DMS79 treated with DMSO at 0.1 percent for 48 hours (cell line): Measurements from ENCODE around the gene RFX4.
"Not testable (repeated sequence)": the region's sequence is repeated elsewhere in the genome, so short reads cannot be mapped to it uniquely, and the experiment has no call there.

Experiments
- DNase-seq: peaks from one replicate; lab custom pipeline; 2025; lab: John Stamatoyannopoulos, UW

The RFX4 gene

DNA sequence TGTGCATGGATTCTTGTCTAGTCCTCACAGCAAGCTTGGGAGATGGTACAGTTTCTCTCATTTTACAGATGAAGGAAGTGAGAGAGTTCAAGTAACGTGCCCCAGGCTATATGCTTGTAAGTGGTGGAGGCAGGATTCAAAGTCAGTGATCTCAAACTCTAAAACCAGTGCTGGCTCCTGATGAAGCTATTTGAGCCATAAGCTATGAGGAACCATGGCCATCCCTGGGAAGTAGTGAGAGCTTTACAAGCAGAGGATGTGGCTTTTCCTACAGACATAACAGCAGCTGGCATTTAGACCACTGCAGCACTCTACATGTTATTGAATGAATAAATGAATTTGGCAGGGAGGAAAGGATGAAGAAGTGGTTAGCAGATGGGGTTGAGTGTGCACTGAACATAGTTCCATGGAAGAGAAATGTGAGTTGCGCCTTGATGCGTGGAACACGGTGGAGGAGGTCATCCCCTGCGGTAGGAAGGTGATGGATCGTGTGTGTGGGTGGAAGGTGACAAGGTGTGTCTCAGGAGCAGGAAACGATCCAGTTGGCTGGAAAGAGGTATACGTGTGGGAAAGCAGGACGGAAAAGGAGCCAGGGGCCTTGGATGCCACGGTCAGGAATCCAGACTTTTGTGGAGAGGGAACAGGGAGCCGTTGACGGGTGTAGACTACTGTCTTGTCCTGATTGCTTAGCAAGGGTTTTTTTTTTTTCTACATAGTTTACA is 65.2 kb downstream of the RFX4 start:
- no peak for DNase-seq

DNA sequence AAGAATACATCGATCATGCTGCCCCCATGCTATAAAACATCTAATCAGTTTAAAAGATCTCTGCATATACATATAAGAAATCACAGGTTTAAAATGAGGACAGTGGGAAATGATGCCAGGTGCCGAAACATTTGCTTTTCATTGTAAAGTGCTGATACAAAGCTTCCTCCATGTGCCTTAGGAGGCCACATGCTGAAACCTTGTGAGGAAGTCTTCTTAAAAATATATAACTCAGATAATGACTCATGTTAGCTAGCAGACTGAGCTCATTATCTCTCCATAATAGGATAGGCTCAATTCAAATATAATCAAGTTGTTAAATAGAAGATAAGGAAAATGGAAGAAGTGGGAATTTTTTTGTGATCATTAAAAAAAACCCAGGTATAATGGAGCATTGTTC is 65.9 kb downstream of the RFX4 start:
- no peak for DNase-seq

DNA sequence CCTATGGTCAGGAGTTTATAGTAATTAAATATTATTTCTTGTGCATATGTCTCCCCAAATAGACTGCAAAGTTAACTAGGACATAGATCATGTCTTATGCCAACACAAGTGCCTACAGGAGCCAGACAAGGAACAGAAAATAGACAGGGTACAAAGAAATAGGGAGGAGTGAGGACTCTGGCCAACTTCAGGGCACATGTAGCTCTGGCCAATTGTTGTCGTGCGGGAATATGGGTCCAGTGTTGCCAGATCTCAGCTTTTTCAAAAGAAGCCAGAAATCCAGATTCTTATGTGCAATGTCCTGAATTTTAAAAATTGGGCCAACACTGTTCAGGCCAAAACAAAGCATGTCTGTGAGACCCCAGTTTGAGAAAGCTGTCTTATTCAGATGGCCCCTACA is 68.7 kb downstream of the RFX4 start:
- DNase-seq, result no peak

DNA sequence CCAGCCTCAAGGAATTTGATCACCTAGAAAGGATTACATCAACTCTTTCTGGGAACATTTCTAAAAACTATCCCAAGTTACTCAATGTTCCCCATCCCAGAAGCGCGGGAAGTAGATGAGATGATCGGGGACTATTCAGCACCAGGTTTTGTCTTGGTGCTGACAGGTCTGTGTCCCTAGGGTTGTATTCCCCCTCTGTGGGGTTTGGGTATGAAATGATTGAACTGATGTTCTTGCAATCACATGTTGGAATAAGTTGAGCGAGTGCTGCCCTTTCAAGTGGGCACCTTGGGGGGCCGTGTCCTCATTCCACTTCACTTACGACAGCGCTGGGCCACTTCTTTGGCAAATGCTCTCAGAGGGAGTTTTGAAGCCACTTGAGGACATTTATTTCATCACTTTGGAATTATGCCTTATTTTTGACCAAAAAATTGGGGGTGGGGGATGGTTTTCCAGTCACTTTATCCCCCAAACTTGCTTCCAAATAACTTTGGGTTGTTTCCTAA is 69.8 kb downstream of the RFX4 start:
- DNase-seq, result no peak

DNA sequence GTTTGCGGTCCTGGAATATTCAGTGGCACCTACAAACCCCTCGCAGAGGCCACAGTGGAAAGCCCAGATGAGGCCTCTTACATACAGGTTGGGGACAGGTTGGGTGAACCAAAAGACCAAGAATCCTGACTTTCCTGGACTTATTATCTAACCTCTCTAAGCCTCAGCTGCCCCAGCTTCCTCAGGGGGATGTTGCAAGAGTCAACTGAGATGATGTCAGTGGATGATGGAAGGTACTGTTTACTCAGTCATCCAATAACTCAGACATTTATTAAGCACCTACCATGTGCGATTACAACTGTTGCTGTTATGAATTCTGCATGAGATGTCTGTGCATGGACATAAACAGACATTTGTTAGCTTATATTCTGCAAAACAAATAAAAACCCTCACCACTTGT is 72.8 kb downstream of the RFX4 start:
- no peak for DNase-seq

DNA sequence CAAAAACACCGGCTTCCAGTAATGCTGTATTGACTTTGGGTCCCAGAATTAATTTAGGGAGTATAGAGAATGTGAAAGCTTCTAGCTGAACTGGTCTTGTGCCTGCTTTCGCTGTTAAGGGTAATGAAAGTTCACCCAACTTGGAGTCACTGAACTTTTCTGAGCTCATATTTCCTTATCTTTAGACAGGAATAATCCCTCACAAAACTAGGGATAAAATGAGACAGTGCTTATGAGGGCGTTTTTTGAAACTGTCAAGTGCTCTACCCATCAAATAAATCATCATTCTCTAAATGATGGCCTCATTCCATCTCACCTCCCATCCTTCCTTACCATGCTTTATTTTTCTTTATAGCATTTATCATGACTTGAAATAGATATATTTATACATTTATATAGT is 74.7 kb downstream of the RFX4 start:
- DNase-seq, result no peak

DNA sequence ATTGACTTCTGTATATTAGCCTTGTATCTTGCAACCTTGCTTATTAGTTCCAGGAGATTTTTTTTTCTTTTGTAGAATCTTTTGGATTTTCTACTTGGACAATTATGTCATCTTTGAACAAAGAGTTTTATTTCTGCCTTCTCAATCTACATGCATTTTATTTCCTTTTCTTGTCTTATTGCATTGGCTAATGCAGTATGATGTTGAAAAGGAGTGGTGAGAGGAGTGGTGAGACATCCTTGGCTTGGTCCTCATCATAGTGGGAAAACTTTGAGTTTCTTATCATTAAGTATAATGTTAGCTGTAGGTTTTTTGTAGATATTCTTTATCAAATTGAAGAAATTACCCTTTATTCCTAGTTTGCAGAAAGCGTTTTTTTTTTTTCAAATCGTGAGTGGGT is 80.6 kb downstream of the RFX4 start:
- DNase-seq, result no peak

DNA sequence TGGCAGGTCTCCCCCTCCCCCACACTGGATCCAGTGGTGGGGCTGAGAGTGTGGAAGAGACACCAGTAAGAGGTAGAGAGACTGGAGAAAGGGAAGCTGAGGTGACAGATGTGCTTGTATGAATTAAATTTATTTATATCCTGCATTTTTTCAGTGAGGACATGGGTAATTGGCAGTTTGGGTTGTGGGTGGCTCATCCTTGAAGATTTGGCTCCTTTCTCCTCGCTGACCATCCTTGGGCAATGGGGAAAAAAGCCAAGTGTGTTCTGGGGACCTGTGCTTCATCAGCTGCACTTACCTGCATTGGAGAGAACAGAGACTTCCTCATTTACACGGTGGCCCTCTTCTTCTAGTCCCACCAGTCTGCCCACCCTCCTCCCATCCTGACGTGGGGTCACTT is 86.4 kb downstream of the RFX4 start:
- DNase-seq, result no peak

DNA sequence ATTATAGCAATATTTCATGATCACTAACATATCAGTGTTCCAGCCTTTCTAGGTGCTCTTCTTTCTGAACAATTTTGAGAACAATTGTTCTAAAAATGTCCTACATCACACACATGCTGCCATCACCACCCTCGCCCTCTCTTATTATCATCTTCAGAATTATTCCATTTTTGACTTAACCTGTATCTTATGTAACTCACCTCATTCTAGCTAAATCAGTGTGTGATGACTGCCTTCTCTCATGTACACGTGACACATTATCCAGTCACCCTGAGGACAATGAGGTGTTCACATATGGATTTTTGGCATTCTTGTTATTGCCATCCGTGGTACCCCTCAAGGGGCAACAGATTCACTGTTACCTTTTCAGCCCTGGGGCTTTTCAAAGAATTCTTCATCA is 87.3 kb downstream of the RFX4 start:
- DNase-seq, result no peak

DNA sequence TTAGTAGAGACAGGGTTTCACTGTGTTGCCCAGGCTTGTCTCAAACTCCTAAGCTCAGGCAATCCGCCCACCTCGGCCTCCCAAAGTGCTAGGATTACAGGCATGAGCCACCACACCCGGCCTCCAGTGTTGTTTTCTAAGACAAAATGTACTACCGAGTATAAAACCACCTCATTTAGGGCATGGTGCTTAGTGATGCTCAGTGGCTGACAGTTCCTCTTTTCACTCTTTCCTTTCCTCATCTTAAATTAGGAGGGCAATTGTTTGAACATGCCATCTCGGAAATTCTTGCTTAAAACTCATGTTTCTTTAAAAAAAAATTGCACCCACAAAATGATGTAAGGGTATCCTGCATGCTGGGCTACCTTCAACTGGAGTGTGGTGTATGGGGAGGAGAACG is 89.0 kb downstream of the RFX4 start:
- no peak for DNase-seq

DNA sequence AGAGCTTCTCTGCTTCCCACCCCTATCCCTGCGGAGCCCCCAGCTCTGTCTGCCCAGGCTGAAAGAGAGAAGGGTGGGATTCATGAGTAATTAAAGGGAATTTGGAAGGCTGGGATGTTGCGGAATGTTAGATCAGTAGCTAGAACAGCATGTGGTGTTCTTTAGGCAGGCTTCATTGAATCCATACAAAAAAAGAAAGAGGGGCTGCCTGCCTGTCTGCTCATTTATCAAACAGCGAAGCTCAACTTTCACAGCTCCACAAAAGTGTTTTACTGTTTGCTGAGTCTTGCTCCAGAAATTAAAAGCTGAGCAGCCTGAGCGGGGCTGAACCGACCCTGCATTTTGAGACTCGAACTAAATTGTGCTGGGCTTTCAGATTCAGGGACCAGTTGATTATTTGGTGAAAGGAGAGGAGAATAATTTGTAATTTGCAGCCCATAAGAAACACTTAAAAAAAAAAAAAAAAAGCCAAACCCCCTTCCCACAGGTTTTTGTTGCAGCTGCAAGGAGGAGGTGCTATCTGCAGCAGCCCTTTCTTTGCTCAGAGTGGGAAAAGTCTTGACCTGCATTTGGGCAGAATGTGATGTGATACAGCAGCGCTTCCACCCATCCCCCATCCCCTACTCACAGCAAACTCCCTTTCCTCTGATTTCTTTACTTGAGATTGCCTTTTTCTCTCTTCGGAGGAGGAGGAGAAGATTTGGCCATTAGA is 89.7 kb downstream of the RFX4 start:
- peak; percentile 2 for DNase-seq

DNA sequence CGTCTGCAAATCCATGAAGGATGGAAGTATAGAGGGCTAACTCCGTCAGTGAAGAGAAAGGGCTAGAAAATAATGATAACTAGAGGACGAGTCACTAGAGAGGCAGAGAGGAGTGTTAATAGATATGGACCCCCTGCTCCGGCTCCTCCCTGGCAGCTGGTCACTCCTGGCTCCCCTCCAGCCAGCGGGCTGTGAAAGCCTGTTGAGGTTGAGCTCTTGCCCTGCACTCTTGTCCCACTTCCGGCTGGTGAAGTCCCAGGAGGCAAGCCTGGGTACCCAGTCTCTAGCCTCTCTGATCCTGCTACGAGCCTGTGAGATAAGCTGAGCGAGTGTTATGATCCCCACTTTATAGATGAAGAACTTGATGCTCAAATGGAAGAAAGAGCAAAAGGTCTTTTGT is 90.3 kb downstream of the RFX4 start:
- peak; percentile 27 for DNase-seq

DNA sequence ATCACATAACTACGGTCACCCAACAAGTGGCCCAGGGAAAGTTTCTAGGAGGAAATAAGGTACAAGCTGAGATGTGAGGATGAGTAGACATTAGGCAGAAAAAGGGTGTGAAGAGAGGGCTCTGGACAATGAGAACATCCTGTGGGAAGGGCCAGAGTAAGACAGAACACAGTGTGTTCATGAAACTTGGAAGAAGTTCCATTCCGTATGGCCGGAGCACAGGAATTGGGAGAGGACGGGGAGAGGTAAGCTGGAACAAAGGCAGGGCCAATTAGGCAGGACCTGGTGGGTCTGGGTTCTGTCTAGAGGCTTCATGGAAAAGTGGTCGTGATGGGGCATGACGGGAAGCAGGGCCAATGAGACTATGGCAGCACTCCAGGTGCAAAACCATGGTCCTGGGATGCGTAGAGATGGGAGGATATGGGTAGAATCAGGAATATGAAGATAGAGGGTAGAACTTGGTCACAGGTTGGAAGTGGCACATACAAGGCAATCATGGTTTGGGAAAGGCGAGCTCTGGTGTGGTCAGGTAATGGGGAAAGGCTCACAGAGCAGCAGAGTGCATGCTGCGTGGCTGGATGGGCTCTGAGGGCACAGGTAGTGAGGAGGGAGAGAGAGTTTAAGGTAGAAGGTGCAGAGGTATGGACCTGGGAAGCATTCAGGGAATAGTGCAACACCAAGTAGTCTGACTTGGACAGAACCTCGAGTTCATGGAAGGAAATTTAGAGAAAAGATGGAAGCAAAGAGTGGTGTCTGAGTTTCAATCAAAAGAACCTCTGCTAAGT is 93.0 kb downstream of the RFX4 start:
- no peak for DNase-seq

DNA sequence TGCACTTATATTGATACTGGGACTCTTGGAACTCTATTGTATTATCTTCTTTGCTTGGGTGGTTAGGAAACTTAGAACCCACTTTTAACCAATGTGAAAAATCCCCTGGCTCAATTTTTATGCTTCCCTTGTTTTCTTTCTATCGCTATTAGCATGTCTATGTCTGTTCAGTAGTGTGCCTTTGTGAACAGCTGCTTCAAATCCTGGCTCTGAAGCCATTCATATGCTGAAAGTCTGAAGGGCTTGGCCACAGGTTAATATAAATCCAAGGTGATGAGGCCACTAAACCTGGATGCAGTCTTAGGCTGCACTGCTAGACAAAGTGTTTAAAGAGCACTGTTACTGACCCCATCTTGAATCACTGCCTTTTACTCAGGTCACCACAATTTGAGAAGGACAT is 96.8 kb downstream of the RFX4 start:
- no peak for DNase-seq

DNA sequence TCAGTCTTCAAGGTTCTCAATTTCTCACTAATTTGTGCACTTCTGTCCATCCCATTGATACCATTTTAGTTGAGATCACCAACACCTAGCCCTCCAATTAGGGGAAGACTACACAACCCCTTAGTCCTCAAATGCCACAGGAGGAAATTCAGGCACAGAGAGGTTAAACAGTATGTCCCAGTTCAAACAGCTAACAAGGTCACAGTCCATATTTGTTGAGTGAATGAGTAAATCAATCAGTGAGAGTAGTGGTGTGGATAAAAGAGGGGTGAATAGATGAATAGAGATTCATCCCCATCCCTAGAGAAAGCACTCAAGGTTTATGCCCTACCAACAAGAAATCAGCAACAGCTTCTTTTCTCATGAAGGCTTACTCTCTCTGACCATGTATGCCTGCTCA is 97.5 kb downstream of the RFX4 start:
- DNase-seq, result no peak

DNA sequence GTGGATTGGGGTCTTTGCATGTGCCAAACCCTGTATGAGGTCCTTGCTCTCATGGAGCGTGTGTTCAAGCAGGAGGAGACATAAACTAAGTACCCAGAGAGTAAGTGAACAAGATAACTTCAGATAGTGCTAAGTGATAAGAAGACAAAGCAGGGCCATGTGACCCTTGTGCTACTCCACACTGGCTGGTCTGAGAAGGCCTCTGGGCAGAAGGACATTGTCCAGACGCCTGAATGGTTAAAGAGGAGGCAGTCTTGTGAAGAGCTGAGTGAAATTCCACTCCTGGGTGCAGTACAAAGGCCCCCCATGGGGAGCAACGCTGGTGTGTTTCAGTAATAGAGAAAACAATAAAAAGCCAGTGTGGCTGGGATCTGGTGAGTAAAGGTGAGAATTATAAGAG is 98.4 kb downstream of the RFX4 start:
- DNase-seq, result no peak

DNA sequence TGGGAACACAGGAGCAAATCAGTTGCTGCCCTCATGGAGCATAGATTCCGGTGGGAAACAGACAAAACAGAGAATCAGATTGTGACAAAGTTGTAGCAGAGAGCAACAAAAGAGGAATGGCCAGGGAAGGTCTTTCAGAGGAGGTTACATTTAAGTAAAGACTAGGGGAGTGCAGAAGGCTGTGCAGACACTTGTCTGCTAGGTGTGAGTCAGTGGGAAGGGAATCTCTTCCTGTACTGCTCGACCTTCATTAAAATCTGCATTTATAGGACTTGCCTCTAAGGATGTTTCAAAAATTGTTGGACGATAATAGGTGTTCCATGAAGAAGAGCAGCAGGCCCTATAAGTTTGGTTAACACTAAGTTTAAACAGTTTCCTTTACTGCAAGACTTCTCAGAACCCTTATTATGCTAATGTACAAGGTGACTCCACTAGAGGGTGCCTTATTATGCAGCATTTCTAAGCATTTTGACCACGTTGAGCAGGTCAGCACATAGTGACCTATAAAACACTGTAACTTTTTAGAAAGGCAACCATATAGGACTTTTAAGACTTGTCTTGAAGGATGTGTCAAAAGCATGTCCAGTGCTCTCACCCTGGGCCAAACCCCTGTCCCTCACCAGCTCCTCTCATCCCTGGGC is 99.9 kb downstream of the RFX4 start:
- DNase-seq, result no peak

DNA sequence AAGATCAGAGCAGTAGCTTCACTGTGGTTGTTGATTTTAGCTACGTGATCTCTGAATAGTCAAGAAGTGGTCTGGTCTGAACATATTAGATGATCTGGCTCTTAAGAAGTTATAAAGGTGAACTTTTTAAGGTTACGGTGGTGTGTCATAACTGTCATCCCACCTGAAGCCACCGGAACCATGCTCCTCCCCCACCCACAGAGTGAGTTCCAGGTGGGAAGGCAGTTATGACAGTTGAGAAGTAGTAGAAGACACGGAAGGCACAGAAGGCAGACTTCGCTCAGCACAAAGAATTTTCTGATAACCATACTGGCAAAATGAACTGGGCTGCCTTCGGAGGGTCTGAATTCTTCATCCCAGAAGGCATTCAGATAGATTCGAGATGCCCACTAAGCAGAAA is 101.7 kb downstream of the RFX4 start:
- DNase-seq, result no peak

DNA sequence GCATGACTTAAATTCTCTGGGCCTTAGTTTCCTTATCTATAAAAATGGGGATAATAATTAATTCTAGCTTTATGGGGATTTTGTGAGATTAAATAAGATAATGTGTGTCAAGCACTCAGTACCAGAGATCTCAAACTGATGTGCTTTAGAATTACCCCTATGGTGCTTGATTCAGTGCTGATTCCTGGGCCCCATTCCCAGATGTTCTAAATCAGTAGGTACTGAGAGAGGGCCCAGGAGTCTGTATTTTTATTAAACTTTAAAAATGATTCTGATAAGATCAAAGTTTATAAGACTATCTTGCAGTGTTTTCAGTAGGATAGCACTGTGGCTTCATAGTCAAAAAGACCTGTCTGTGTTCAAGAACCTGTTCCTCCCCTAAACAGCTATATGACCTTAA is 102.6 kb downstream of the RFX4 start:
- no peak for DNase-seq

DNA sequence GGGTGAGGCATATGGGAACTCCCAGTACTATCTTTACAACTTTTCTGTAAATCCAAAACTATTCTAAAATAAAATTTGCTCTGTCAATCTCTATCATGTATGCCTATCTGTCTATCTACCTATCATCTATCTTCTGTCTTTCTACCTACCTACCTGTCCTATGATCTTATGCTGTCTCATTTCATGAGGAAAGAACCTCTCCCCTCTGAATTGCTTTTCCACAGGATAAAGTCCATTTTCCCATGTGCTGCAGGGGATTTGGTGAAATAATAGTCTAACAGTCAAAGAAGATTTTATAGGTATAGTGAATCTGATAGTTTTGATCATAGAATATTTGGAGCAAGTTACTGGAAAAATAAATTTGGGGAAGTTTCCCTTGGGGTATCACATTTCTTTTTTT is 104.9 kb downstream of the RFX4 start:
- no peak for DNase-seq

DNA sequence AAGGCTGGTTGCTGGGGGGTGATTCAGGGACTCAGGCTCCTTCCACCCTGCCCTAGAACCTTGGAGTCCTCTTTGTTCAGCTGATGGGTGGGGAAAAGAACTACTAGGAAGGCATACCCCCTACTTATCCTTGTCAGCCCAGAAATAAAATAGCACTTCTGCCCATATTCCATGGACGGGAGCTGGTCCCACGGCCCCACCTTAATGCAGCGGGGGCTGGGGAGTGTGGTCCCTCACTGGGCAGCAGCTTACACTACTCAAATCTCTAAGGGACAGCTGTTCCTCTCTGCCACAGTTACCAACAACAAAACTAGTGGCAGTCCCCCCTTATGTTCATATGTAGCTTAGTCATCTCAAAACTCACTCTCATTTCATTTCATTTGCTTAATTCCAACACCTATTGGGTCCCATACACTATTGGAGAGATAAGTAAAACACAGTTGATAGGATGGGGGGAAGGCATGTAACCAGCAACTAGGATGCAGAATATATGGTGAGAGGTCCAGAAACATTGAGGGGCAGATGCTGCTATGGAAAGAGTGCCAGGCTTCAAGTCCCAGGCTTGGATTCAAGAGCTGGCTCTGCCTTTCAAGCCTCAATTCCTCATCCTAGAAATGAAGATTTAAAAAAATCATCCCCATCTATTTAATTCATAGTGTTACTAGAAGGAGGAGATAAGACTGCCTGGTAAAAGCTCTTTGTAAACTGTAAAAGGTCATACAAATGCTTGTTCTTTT is 107.9 kb downstream of the RFX4 start:
- no peak for DNase-seq

DNA sequence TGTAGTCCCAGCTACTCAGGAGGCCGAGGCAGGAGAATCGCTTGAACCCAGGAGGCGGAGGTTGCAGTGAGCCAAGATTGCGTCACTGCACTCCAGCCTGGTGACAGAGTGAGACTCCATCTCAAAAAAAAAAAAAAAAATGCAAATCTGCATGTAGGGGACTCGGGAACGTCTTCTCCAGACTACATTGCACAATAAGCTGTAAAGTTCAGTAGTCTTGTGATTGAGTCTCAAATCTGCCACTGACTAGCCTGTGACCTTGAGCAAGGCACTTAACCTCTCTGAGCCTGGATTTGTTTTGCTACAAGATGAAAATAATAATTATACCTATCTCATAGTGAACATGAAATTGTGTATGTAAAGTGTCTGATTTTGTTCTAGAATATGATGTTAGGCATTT is 109.2 kb downstream of the RFX4 start:
- DNase-seq, result not testable (repeated sequence)
